ENCODE measurements around the gene POLG2. TPM values are rescaled to one million over a fixed set of nuclear protein-coding genes. Genes with fewer than 3 reads are reported as not detected.
A peak's percentile ranks its signal among the peaks of the same experiment; 100 is the strongest.

The POLG2 gene
- total and polyA plus RNA-seq, 9 of the 15 experiments (the other 6 are each of a cell fraction or from before 2014, with no cell fraction given), result 13.4 to 44.8 (median 37.0) TPM

- no peak for TF ChIP-seq SP2 (IDR thresholded peaks at IDR 0.05; ENCODE audit: extremely low read depth, low read depth, low read length, poor library complexity, severe bottlenecking)
- peak; percentile 52; the same call in 1 of the 2 replicates for TF ChIP-seq SIN3B (IDR thresholded peaks at IDR 0.05; ENCODE audit: low read depth)
- no peak for TF ChIP-seq HMG20B (CRISPR knock-in tag; IDR thresholded peaks at IDR 0.05)
- no peak for TF ChIP-seq ZNF444 (CRISPR knock-in tag; IDR thresholded peaks at IDR 0.05)
- no peak for TF ChIP-seq NCOA4 (IDR thresholded peaks at IDR 0.05; ENCODE audit: partially characterized antibody)
- peak; percentile 91 for TF ChIP-seq ZNF407 (IDR thresholded peaks at IDR 0.05; ENCODE audit: low read depth)
- no peak for TF ChIP-seq MAFG (tag; conservative IDR thresholded peaks at IDR 0.05)
- no peak for TF ChIP-seq ZNF347 (CRISPR knock-in tag; IDR thresholded peaks at IDR 0.05; ENCODE audit: low read depth)
- TF ChIP-seq GTF2A2 (tag; IDR thresholded peaks at IDR 0.05), result no peak
- TF ChIP-seq MCM3 (IDR thresholded peaks at IDR 0.05), result no peak
- no peak for TF ChIP-seq HBP1 (CRISPR knock-in tag; IDR thresholded peaks at IDR 0.05)
- TF ChIP-seq ZNF586 (CRISPR knock-in tag; conservative IDR thresholded peaks at IDR 0.05), result no peak
- peak; percentile 80 for TF ChIP-seq PRDM10 (IDR thresholded peaks at IDR 0.05; ENCODE audit: partially characterized antibody)
Measured at GRCh38 chr17:64506576-64507412, 9.9 kb upstream of the POLG2 start, which contains the start of gene CEP95 (continued).
